WTC11 (cell line): ENCODE measurements around the gene CDK16. TPM values are rescaled to one million over a fixed set of nuclear protein-coding genes. Genes with fewer than 3 reads are reported as not detected.

Source experiments
- ATAC-seq: fragments of 200-7000 bp; cut with Tn5 transposase; 2 replicates; pipeline ENCODE4 v1.10.0; 2021; ENCODE audit warnings: mild to moderate bottlenecking, moderate library complexity
- CTCF ChIA-PET: fragments of 300-600 bp; sonication (Branson Sonifier 250); formaldehyde crosslinking; loops from one replicate; lab custom pipeline; 2021; ENCODE audit warnings: antibody characterized with exemption; lab: Charles Lee
- POLR2A ChIA-PET: fragments of 350-600 bp; sonication (Branson Sonifier 250); formaldehyde crosslinking; loops from one replicate; lab custom pipeline; 2021; ENCODE audit warnings: antibody characterized with exemption; lab: Charles Lee
- DNase-seq: peaks from one replicate; pipeline ENCODE4 v3.0.0; 2021; ENCODE audit warnings: low spot score
- H3K27ac Mint-ChIP-seq: 2 replicates; pipeline ENCODE4 v1.8.0; 2021; ENCODE audit warnings: mixed read lengths
- H3K27me3 Mint-ChIP-seq: 2 replicates; pipeline ENCODE4 v1.8.0; 2021; ENCODE audit warnings: low read depth, mild to moderate bottlenecking, moderate library complexity, mixed read lengths
- H3K36me3 Mint-ChIP-seq: 2 replicates; pipeline ENCODE4 v1.8.0; 2021; ENCODE audit warnings: mixed read lengths
- H3K4me1 Mint-ChIP-seq: 2 replicates; pipeline ENCODE4 v1.8.0; 2022; ENCODE audit warnings: mixed read lengths
- H3K4me3 Mint-ChIP-seq: 2 replicates; pipeline ENCODE4 v1.8.0; 2021; ENCODE audit warnings: mild to moderate bottlenecking, moderate library complexity, mixed read lengths
- H3K9me3 Mint-ChIP-seq: 2 replicates; pipeline ENCODE4 v1.8.0; 2021; ENCODE audit warnings: mixed read lengths
- AR ChIP-seq: fragments of 250-450 bp; sonication (Bioruptor Pico); IDR thresholded peaks from 2 replicates; pipeline ENCODE4 v1.9.0; 2021; ENCODE audit warnings: mild to moderate bottlenecking
- CREM ChIP-seq: sonication (generic); formaldehyde crosslinking; IDR thresholded peaks from 2 replicates; pipeline ENCODE4 v1.8.1; 2022; ENCODE audit warnings: mild to moderate bottlenecking, missing genetic modification reagents, moderate library complexity
- E2F5 ChIP-seq: sonication (generic); formaldehyde crosslinking; IDR thresholded peaks from 2 replicates; pipeline ENCODE4 v1.8.1; 2022; ENCODE audit warnings: mild to moderate bottlenecking, moderate library complexity, missing genetic modification reagents
- FOXJ3 ChIP-seq: sonication (generic); formaldehyde crosslinking; IDR thresholded peaks from 2 replicates; pipeline ENCODE4 v1.9.0; 2021; ENCODE audit warnings: missing genetic modification reagents, mild to moderate bottlenecking, borderline replicate concordance
- FOXK1 ChIP-seq: sonication (generic); formaldehyde crosslinking; IDR thresholded peaks from 2 replicates; pipeline ENCODE4 v1.8.0; 2022; ENCODE audit warnings: mild to moderate bottlenecking, moderate library complexity, missing genetic modification reagents
- FOXP1 ChIP-seq: sonication (generic); formaldehyde crosslinking; IDR thresholded peaks from 2 replicates; pipeline ENCODE4 v1.8.0; 2022; ENCODE audit warnings: missing genetic modification reagents, mild to moderate bottlenecking, moderate library complexity, borderline replicate concordance
- MYBL2 ChIP-seq: sonication (generic); formaldehyde crosslinking; IDR thresholded peaks from 2 replicates; pipeline ENCODE4 v1.8.1; 2023; ENCODE audit warnings: mild to moderate bottlenecking, moderate library complexity, missing genetic modification reagents
- NR3C1 ChIP-seq: sonication (generic); formaldehyde crosslinking; conservative IDR thresholded peaks from 2 replicates; pipeline ENCODE4 v1.8.1; 2023; ENCODE audit warnings: low read depth, mild to moderate bottlenecking, missing genetic modification reagents
- SMAD3 ChIP-seq: sonication (generic); formaldehyde crosslinking; IDR thresholded peaks from 2 replicates; pipeline ENCODE4 v1.8.0; 2022; ENCODE audit warnings: missing genetic modification reagents, mild to moderate bottlenecking, borderline replicate concordance
- SP1 ChIP-seq: sonication (generic); formaldehyde crosslinking; conservative IDR thresholded peaks from 2 replicates; pipeline ENCODE4 v1.8.1; 2022; ENCODE audit warnings: missing genetic modification reagents
- TCF7 ChIP-seq: sonication (generic); formaldehyde crosslinking; IDR thresholded peaks from 2 replicates; pipeline ENCODE4 v1.8.0; 2022; ENCODE audit warnings: mild to moderate bottlenecking, low read depth, missing genetic modification reagents, moderate library complexity
- ZBTB43 ChIP-seq: sonication (generic); formaldehyde crosslinking; IDR thresholded peaks from 2 replicates; pipeline ENCODE4 v1.8.1; 2023; ENCODE audit warnings: mild to moderate bottlenecking, missing genetic modification reagents
- ZNF138 ChIP-seq: sonication (generic); formaldehyde crosslinking; conservative IDR thresholded peaks from 2 replicates; pipeline ENCODE4 v1.8.1; 2022; ENCODE audit warnings: mild to moderate bottlenecking, moderate library complexity, missing genetic modification reagents
- ZNF317 ChIP-seq: sonication (generic); formaldehyde crosslinking; IDR thresholded peaks from 2 replicates; pipeline ENCODE4 v1.8.1; 2023; ENCODE audit warnings: low read depth, mild to moderate bottlenecking, moderate library complexity, missing genetic modification reagents, borderline replicate concordance
- ZNF396 ChIP-seq: fragments of 250-450 bp; sonication (Bioruptor Pico); IDR thresholded peaks from 2 replicates; pipeline ENCODE4 v1.8.0; 2021; ENCODE audit warnings: mild to moderate bottlenecking, moderate library complexity, borderline replicate concordance
- ZNF423 ChIP-seq: fragments of 250-450 bp; sonication (Bioruptor Pico); IDR thresholded peaks from 2 replicates; pipeline ENCODE4 v2.1.2; 2022; ENCODE audit warnings: mild to moderate bottlenecking, moderate library complexity
- total RNA-seq: library from RNA; stranded (reverse); gene quantifications from 3 replicates; pipeline ENCODE4 v1.2.3, GENCODE V29; 2021
- TF ChIP-seq, protein P1 (sequence below): fragments of 250-450 bp; sonication (Bioruptor Pico); IDR thresholded peaks from 2 replicates; pipeline ENCODE4 v1.8.0; 2021; ENCODE audit warnings: mild to moderate bottlenecking

The CDK16 gene
- total RNA-seq, 1 experiment from 2014 or later, result 130 TPM

DNA sequence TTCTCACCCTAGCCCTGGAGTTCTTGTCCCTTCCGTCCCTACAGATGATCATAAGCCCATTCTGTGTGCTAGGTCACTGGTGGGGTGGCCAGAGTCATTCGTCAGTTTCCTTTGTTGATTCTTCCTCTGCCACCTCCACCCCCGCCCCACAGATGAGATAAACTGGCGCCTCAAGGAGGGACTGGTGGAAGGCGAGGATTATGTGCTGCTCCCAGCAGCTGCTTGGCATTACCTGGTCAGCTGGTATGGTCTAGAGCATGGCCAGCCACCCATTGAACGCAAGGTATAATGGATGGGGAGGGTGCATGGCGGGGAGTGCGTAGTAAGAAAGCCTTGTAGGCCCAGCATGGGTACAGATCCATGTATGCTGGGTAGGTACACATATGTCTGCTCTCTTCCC, 20.7 kb downstream of the CDK16 start:
- no peaks in the 10 kb centered on the region for H3K27me3 Mint-ChIP-seq
- ChIA-PET POLR2A (no interaction called here), CTCF (no interaction called here)
- H3K36me3 Mint-ChIP-seq, result peaks cover 41% of the 10 kb centered on the region
- DNase-seq, result no peak
- H3K27ac Mint-ChIP-seq, result no peak overlapping the region
- no peaks in the 10 kb centered on the region for H3K9me3 Mint-ChIP-seq
- ATAC-seq, result no peak
- H3K4me3 Mint-ChIP-seq, result no peak overlapping the region
- peaks cover 8% of the 10 kb centered on the region for H3K4me1 Mint-ChIP-seq
- TF ChIP-seq ZNF423 (CRISPR knock-in tag) (no peak), ZNF138 (CRISPR knock-in tag) (no peak), AR (CRISPR knock-in tag) (no peak), E2F5 (CRISPR knock-in tag) (no peak), SP1 (no peak), NR3C1 (CRISPR knock-in tag) (no peak), TCF7 (CRISPR knock-in tag) (no peak), FOXK1 (CRISPR knock-in tag) (no peak), ZNF317 (CRISPR knock-in tag) (no peak), FOXP1 (CRISPR knock-in tag) (no peak)
- TF ChIP-seq, protein P1, sequence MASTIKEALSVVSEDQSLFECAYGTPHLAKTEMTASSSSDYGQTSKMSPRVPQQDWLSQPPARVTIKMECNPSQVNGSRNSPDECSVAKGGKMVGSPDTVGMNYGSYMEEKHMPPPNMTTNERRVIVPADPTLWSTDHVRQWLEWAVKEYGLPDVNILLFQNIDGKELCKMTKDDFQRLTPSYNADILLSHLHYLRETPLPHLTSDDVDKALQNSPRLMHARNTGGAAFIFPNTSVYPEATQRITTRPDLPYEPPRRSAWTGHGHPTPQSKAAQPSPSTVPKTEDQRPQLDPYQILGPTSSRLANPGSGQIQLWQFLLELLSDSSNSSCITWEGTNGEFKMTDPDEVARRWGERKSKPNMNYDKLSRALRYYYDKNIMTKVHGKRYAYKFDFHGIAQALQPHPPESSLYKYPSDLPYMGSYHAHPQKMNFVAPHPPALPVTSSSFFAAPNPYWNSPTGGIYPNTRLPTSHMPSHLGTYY (CRISPR knock-in tag), result no peak

DNA sequence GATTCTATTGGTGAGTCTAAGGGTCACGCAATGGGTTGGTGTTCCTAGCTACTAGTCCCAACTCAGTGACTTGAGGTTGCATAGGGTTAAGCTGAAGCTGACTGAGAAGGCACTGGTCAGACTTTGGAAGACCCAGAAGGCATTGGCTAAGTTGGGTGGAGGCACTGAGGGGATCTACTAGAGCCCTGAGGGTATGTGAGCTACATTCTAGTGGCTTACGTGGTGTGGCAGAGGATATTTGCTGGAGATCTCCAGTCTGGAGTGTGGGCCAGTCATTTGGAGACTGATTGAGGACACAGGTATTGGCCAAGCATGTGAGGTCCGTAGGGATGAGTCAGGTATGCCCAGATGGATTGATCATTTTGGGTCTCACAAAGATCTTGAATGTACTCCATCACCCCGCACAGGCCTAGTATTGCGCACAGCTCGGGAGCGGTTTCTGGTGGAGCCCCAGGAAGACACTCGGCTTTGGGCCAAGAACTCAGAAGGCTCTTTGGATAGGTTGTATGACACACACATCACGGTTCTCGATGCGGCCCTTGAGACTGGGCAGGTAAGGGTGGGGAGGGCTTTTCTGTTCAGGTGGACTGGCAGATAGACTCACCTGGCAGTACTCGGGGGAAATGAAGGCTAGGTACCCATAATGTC, 21.5 kb downstream of the CDK16 start:
- no peak overlapping the region for H3K4me3 Mint-ChIP-seq
- DNase-seq (no peak), ATAC-seq (no peak)
- H3K27ac Mint-ChIP-seq, result peak overlapping the region; percentile 19; the same call in 1 of the 2 replicates
- H3K4me1 Mint-ChIP-seq, result peaks cover 8% of the 10 kb centered on the region
- TF ChIP-seq ZNF396 (CRISPR knock-in tag) (no peak), MYBL2 (CRISPR knock-in tag) (no peak), ZBTB43 (no peak), SMAD3 (CRISPR knock-in tag) (no peak), AR (CRISPR knock-in tag) (no peak), FOXP1 (CRISPR knock-in tag) (no peak), FOXJ3 (CRISPR knock-in tag) (no peak), CREM (CRISPR knock-in tag) (no peak)
- CTCF ChIA-PET, result interaction anchor here (0.6 kb wide), 1 partner anchor 286 kb away, joined by 3 read pairs; no protein-coding TSS in a partner anchor
- POLR2A ChIA-PET, result no interaction called here
- no peaks in the 10 kb centered on the region for H3K9me3 Mint-ChIP-seq
- peaks cover 45% of the 10 kb centered on the region for H3K36me3 Mint-ChIP-seq
- H3K27me3 Mint-ChIP-seq, result no peaks in the 10 kb centered on the region
